Measurements from ENCODE around the gene TRIM22.
"Not testable (repeated sequence)": the region's sequence is repeated elsewhere in the genome, so short reads cannot be mapped to it uniquely, and the experiment has no call there.

TRIM22 gene, protein sequence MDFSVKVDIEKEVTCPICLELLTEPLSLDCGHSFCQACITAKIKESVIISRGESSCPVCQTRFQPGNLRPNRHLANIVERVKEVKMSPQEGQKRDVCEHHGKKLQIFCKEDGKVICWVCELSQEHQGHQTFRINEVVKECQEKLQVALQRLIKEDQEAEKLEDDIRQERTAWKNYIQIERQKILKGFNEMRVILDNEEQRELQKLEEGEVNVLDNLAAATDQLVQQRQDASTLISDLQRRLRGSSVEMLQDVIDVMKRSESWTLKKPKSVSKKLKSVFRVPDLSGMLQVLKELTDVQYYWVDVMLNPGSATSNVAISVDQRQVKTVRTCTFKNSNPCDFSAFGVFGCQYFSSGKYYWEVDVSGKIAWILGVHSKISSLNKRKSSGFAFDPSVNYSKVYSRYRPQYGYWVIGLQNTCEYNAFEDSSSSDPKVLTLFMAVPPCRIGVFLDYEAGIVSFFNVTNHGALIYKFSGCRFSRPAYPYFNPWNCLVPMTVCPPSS

DNA sequence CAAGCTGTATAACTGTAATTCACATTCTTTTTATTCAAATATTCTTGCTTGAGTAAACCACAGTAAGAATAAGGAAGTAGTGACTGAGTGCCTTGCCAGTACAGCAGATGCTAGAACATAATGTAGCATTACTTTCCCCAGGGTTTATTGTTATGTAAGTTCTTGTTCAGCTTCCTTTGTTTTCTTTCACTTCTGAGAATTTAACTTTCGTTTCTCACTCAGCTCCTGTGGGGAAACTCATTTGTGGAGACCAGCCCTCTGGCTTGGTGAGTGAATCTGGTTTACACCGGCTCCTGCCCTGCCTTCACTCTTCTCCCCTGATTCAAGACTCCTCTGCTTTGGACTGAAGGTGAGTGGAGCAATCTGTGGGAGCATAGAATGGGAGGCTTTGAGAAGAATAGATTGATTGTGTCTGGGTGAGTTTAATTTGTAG is at the start of gene TRIM22:
TRIM22 (plus strand) TSS at position 240 of the 433 bp plus-strand sequence. CDS start 6,443 bp downstream, outside the sequence.
- peak; percentile 25 for DNase-seq

DNA sequence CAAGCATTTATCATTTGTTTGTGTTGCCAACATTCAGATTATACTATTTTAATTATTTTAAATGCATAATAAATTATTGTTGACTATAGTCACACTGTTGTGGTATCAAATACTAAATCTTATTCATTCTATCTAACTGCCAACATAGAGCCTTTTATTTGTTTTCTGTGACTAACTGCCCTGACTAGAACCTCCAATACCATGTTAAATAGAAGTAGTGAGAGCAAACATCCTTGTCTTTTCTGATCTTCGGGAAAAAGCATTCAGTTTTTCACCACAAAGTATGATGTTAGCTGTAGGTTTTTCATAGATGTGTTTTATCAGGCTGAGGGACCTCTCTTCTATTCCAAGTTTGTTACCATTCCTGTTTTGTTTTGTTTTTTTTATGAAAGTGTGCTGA is 49.6 kb upstream of the TRIM22 start:
- no peak for DNase-seq

GRCh38 chr11:5643585-5643984 is 46.0 kb upstream of the TRIM22 start:
- no peak for DNase-seq

DNA sequence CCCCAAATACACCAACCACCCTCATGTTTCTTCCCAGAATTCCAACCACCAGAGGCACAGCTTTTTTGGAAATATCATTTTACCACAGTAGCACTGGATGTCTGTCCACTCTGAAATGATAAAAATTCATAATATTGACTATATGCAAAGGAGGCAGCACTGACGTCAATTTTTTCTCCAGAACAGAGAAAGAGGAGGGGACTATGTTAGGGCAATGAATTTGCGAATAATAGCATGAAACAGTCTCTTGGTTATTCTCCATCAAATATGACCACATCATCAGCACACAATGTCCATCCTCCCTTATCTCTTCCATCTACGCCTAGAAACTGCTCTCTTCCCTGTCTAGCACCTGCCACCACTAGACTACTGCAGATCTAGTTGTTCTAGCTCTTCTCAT is 43.5 kb upstream of the TRIM22 start:
- DNase-seq: no peak

GRCh38 chr11:5655474-5655873 is 34.1 kb upstream of the TRIM22 start:
- DNase-seq: no peak

- DNase-seq: not testable (repeated sequence)
Measured at GRCh38 chr11:5656956-5657355, 32.6 kb upstream of the TRIM22 start.

- DNase-seq: no peak
Measured at GRCh38 chr11:5658318-5658717, 31.3 kb upstream of the TRIM22 start.

GRCh38 chr11:5663511-5663910 is 26.1 kb upstream of the TRIM22 start:
- DNase-seq: no peak

- no peak for DNase-seq
Measured at GRCh38 chr11:5665051-5665570, 24.5 kb upstream of the TRIM22 start.

DNA sequence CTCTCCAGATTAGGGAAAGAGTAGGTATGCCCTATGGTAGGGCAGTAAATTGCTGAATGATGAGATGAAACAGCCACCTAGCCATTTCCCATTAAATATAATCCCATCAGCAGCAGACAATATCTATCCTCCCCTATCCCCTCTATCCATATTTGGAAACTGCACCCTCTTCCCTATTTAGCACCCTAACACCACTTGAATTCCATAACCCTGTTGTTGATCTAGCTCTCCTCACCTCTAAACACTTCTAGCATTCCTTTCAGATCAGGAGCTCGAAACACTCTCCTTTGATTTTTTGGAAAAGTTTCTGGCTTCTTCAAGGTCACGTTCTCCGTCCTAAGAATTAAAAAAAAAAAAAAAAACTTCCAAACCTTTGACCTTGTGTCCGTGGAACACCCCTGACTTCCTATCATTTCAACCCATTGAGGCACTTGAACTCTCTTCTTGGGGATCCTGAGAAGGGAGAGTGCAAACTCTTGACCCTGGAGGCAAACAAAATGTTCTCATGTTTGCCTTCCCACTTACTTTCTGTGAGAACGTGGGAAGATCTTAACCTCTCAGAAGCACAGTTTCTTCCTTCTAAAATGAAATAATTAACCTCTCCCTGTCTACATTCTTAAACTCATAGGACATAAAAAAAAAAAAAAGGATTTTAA is 23.7 kb upstream of the TRIM22 start:
- DNase-seq: no peak

DNA sequence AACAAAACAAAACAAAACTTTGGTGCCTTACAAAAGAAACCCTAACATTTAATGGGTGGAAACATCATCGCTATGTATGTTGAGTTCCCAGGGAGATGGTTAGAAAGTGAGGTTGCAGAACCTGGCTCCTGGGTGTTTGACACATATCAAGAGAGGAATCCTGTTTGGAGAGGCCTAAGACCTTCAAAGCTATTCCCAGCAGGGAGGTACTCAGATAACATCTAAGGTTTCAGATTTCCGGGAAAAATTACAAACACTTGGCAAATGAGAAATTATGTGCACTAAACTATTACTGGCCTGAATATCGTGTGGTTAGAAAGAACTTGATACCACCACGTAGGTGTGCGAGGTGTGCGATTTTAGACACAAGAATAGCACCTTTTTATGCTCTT is 23.2 kb upstream of the TRIM22 start:
- DNase-seq: no peak

GRCh38 chr11:5671831-5672230 is 17.8 kb upstream of the TRIM22 start:
- DNase-seq: no peak

DNA sequence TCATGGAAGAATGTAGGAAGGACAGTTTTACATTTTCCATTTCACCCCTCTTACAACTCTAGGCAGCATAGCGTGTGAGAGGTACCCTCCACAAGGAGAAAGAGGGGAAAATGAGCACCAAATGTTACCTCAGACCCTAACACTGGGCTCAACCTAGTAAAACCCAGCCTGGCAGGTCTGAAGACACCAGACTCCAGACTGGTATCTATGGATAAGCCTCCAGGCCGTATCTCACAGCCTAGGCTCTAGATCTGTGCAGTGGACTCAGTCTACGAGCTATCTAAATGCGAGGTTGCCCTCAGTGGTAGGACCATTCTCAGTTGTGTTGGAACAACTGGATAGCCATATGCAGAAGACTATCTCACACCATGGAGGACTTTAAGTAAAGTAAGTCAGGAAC is 15.2 kb upstream of the TRIM22 start:
- DNase-seq: no peak

DNA sequence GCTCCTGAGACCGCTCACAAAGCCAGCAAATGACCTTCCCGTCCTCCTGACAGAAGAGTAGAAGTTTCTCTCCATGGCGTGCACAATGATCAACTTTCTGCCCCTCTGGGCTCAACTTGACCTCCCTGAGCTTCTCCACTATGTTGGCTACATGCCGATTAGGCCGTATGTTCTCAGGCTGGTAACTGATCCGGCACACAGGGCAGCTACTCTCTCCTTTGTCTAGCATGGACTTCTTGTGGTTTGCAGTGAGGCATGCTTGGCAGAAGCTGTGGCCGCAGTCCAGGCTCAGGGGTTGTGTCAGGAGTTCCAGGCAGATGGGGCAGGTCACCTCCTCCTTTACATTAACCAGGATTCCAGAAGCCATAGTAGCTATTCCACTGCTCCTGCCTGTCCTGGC is 9.8 kb upstream of the TRIM22 start:
- DNase-seq: no peak

DNA sequence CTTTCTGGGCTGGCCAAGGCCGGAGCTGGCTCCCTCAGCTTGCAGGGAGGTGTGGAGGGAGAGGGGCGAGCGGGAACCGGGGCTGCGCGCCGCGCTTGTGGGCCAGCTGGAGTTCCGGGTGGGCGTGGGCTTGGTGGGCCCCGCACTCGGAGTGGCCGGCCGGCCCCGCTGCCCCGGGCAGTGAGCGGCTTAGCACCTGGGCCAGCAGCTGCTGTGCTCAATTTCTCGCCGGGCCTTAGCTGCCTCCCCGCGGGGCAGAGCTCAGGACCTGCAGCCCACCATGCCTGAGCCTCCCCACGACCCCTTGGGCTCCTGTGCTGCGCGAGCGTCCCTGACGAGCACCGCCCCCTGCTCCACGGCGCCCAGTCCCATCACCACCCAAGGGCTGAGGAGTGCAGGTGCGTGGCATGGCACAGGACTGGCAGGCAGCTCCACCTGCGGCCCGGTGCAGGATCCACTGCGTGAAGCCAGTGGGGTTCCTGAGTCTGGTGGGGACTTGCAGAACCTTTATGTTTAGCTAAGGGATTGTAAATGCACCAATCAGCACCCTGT is 6.6 kb upstream of the TRIM22 start:
- DNase-seq: not testable (repeated sequence)

- not testable (repeated sequence) for DNase-seq
Measured at GRCh38 chr11:5683620-5684019, 6.0 kb upstream of the TRIM22 start.

DNA sequence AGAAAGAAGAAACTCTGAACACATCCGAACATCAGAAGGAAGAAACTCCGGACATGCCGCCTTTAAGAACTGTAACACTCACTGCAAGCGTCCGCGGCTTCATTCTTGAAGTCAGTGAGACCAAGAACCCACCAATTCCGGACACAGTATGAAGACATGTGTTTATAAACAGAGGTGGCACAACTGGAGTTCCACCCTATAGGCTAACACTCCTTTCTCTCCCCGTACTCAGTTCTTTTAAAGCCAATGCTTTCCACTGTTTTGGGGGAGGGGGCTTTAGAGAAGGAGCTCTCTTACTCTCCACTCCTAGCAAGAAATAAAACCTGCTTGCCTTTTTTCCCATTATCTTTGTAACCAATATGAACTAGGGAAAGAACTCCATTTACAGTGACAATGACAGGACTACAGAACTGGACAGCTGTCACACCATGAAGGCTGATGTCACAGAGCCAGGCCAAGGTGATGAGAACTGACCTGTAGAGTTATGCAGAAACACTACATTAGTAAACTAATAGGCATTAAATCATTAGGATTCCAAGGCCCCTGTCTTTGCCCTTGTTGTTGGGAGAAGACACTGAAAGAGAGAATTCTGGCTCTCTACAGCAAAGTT is 5.4 kb upstream of the TRIM22 start:
- no peak for DNase-seq

DNA sequence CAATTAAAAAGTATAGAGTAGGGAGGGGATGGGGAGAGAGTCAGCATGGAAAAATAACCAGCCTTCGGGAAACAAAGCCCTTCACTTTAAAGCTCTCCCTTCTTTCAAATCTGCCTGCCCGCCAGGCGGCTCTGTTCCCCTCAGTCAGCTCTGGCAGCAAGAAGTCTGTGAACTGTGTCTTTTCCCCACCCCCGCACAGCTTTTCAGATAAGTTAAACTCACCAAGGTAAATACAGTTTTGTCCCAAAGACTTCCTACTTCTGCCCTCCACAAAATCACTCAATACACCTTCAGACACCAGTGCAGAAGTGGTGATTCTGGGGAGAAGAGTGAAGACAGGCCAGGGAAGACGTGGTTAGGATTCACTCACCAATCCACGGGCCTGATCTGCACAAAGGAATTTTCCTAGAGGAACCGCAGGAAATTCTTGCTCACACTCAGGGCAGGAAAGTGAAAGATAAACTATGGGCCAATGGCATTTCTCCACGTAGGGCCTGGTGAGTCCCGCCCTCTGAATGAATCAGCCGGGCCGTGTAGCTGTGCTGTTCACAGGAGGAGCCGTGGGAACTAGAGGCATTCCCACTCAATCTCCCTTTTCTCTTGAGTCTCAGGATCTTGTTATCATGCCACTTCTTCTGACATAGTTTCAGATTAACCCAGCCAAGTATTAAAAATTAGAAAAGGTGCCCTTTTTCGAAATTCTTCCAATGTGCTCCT is 4.8 kb upstream of the TRIM22 start, which contains the start of gene TRIM5:
TRIM5 (minus strand) TSS at position 429 of the 717 bp plus-strand sequence. CDS start 4,897 bp downstream, outside the sequence.
- peak; percentile 64 for DNase-seq

- DNase-seq: no peak
Measured at GRCh38 chr11:5686426-5686825, 3.2 kb upstream of the TRIM22 start.

GRCh38 chr11:5688482-5688881 is 1.1 kb upstream of the TRIM22 start:
- no peak for DNase-seq

- peak; percentile 30 for DNase-seq
Measured at GRCh38 chr11:5690216-5690615, 626 bp downstream of the TRIM22 start.

- no peak for DNase-seq
Measured at GRCh38 chr11:5690736-5691135, 1.1 kb downstream of the TRIM22 start.

Measured in GDM1 (cell line).